Raji (cell line): ENCODE measurements around the gene ZNF410.

Experiments
- POLR2A ChIP-seq: IDR thresholded peaks from 2 replicates; pipeline ENCODE4 v1.6.1; 2011; ENCODE audit warnings: low read depth, low read length, control low read depth; ENCODE audit not compliant: insufficient read depth

ZNF410 gene

DNA sequence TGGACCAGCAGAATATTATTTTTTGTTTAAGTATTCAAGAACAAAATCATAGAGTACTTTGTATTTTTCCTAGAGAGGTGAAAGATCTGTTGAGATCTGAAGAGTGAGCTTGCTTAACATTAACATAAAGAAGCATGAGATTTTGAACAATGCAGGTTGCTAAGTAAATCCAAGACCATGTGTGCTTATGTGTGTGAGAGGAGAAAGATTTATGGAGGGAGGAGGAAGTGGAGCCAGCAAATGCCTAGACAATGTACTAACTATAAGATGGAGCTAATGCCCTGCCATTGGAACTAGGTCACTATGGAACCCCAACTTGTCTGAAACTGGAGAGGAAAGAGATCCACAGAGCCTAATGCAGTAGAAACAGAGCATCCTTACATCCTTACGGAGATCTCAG, 49.9 kb downstream of the ZNF410 start:
- TF ChIP-seq POLR2A = no peak

- TF ChIP-seq POLR2A = no peak
Measured at GRCh38 chr14:73937012-73937411, 50.4 kb downstream of the ZNF410 start.

- no peak for TF ChIP-seq POLR2A
Measured at GRCh38 chr14:73942180-73942579, 55.5 kb downstream of the ZNF410 start.

DNA sequence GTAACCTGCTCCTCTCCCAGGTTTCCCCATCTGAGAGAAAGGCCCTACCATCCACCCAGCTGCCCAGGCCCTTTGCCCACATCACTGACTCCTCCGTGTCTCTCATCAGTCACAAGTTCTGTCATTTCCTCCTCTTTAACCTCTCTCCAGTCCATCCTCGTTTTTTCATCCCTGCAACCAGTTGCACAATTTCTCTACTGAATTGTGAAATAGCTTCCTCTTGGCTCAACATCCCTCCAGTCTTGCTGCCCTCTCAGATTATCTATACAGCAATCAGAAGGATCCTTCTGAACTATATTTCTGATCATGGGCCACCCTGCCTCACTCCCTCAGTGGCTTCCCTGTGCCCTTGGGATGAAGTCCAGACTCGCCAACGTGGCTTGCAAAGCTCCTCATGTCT, 56.4 kb downstream of the ZNF410 start:
- no peak for TF ChIP-seq POLR2A

GRCh38 chr14:73944432-73945158, 57.9 kb downstream of the ZNF410 start:
- TF ChIP-seq POLR2A = no peak

- TF ChIP-seq POLR2A = no peak
Measured at GRCh38 chr14:73945159-73945670, 58.6 kb downstream of the ZNF410 start.

DNA sequence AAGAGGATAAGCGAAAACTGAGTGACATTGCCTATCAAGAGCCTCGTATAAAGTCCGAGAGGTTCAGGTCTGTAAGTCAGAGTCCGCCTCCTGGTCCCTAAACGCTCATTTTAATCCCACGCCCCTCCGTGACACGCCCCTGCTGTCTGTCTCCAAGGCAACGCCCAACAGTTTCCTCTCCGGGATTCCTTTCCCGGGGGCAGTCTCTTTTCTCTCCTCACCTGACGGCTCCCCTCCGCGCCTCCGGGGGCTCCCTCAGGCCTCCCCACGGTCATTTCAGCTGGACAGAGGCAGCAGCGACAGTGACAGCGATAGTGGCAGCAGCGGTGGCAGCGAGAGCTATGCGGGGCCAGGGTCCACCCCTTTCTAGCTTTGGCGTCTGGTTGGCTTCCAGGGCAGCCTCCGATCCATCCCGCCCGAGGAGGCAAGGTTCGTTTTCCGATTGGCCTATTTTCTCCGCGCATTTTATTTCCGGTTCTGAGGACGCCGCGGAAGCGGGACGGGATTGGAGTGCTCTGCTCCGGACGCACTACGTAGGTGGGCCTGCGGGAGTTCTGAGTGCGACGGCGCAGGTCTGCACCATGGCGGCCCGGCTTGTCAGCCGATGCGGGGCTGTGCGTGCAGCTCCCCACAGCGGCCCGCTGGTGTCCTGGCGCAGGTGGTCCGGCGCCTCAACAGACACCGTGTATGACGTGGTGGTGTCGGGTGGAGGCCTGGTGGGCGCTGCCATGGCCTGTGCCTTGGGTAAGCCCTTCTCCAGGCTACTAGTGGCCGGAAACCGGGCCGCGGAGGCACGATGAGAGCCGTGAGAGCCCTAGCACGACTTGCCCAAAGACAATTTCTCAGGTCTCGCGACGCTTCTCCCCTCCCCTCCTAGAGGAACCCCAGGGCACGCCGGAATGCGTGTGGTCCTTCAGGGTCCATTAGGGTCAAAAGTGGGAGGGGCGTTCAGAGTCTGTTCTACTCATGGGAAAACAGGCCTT, 63.4 kb downstream of the ZNF410 start, which contains the start of the genes COQ6 and FAM161B:
TSS of gene COQ6 (plus strand) at position 551 of the 983 bp plus-strand sequence. CDS start at position 582, 31 bp downstream.
TSS of gene FAM161B (minus strand) at position 343 of the 983 bp plus-strand sequence. CDS start at position 275, 68 bp downstream.
- peak; percentile 93 for TF ChIP-seq POLR2A

- no peak for TF ChIP-seq POLR2A
Measured at GRCh38 chr14:73953731-73954130, 67.1 kb downstream of the ZNF410 start.

GRCh38 chr14:73955674-73956073, 69.0 kb downstream of the ZNF410 start:
- no peak for TF ChIP-seq POLR2A

- TF ChIP-seq POLR2A = no peak
Measured at GRCh38 chr14:73958591-73958990, 71.9 kb downstream of the ZNF410 start.

GRCh38 chr14:73961192-73961591, 74.5 kb downstream of the ZNF410 start:
- no peak for TF ChIP-seq POLR2A

DNA sequence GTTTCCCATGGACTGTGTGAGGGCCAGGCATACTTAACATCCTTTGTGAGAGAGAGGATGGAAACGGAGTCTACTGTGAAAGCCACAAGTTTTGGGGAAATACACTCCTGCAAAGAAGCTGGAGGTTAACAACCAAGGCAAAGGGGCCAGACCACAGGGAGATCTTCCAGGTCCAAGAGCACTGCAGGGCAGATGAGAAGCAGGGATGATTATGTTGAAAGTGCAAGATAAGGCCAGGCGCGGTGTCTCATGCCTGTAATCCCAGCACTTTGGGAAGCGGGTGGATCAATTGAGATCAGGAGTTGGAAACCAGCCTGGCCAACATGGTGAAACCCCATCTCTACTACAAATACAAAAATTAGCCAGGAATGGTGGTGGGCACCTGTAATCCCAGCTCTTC, 78.6 kb downstream of the ZNF410 start:
- TF ChIP-seq POLR2A = no peak

- TF ChIP-seq POLR2A = no peak
Measured at GRCh38 chr14:73968885-73969284, 82.2 kb downstream of the ZNF410 start.

GRCh38 chr14:73973497-73973896, 86.8 kb downstream of the ZNF410 start:
- no peak for TF ChIP-seq POLR2A

DNA sequence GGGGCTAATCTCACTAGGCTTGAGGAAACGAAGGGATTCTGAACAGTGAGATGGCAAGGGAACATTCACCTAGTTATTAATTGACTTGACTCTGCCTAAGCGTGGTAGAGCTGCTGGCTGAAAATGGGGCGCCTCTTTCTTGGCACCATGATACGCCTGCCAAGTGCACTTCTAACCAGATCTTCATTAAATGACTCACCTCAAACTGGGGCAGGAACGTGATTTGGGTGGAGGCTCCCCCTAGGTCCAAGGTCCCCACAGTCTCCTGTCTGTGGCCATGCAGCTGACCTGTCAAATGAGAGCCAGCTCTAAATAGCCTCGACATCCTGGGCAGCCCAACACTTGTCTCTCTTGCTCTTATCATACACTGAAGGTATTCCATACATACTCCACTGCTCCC, 89.5 kb downstream of the ZNF410 start:
- no peak for TF ChIP-seq POLR2A

DNA sequence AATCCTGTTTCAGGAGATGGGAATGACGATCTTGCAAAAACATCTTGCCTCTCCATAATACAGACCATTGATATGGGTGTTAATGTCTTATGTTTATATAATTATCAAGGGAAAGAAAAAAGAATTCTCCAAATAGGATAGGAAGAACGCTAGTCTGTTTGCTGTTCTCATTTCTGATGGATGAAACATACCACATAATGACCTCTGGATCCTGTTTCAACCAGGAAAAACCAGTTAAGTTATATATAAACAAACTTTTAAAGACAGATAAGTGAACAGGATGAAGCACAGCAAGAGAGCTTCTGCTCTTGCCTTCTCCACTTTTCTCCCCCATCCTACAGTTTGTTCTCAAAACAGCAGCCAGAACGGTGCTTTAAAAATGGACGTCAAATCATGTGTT, 91.2 kb downstream of the ZNF410 start:
- TF ChIP-seq POLR2A = no peak
